Measurements from ENCODE around the gene UGT1A5. TPM values are rescaled to one million over a fixed set of nuclear protein-coding genes. Genes with fewer than 3 reads are reported as not detected.

Gene UGT1A5
- 1 to 10 TPM in 1 of 2 donors, under 1 TPM in 1; 0.01 to 2.9 TPM for polyA plus RNA-seq

DNA sequence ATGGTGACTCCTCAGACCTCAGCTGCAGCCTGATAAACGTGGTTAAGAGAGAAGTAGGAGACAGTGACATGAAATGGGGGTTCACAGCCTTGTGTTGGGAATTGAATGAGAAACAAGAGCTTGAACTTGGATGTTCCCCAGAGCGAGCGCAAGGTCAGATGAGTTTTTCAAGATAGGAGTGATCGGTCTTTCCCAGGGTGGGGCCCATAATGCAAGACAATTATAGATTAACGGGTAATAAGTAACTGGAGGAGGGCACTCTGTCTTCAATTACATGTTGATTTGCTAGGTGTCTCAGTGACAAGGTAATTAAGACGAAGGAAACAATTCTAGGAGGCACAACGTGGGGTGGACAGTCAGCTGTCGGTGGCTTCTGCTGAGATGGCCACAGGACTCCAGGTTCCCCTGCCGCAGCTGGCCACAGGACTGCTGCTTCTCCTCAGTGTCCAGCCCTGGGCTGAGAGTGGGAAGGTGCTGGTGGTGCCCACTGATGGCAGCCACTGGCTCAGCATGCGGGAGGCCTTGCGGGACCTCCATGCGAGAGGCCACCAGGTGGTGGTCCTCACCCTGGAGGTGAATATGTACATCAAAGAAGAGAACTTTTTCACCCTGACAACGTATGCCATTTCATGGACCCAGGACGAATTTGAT, at the start of gene UGT1A5:
Gene UGT1A5 (plus strand): TSS at position 297 of the 651 bp plus-strand sequence. CDS start 85 bp downstream, at position 382.
- Histone ChIP-seq H3K27ac (ENCODE audit: low read depth in 2 of 2, low read length in 1 of 2) (no peak within 1 kb of the TSS), H3K36me3 (ENCODE audit: control insufficient read depth in 2 of 2, insufficient read depth in 2 of 2, low read length in 1 of 2) (peaks cover 0 to 2% of the 10 kb centered on the region in 2 donors), H3K9me3 (ENCODE audit: control insufficient read depth in 2 of 2, insufficient read depth in 1 of 2, low read depth in 1 of 2, low read length in 1 of 2) (no peaks in the 10 kb centered on the region), H3K4me3 (ENCODE audit: low read depth in 1 of 2, low read length in 2 of 2) (no peak within 1 kb of the TSS), H3K27me3 (ENCODE audit: control insufficient read depth in 1 of 2, insufficient read depth in 2 of 2, low read length in 2 of 2) (no peaks in the 10 kb centered on the region), H3K4me1 (ENCODE audit: control insufficient read depth in 2 of 2, insufficient read depth in 2 of 2, low read length in 1 of 2) (peaks cover 0 to 2% of the 10 kb centered on the region in 2 donors)
- 74 to 85% methylated on average over 14 of the region's 14 CpGs for WGBS, 2 donors

DNA sequence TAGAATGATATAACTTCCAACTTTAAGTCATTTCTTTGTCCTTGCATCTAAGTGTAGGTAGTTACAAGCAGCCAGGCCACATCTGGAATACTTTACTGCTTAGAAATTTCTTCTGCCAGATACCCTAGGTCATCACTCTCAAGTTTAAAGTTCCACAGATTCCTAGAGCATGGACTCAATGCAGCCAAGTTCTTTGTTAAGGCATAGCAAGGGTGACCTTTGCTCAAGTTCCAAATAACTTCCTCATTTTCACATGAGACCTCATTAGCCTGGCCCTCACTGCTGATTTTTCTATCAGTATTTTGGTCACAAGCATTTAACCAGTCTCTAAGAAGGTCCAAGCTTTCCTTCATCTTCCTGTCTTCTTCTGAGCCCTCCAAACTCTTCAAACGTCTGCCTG, 48.8 kb upstream of the UGT1A5 start:
- no peaks in the 10 kb centered on the region for H3K4me1 ChIP-seq (ENCODE audit: control insufficient read depth in 2 of 2, insufficient read depth in 2 of 2, low read length in 1 of 2)
- H3K36me3 ChIP-seq (ENCODE audit: control insufficient read depth in 2 of 2, insufficient read depth in 2 of 2, low read length in 1 of 2) = no peaks in the 10 kb centered on the region
- no peak overlapping the region for H3K27ac ChIP-seq (ENCODE audit: low read depth in 2 of 2, low read length in 1 of 2)
- H3K27me3 ChIP-seq (ENCODE audit: control insufficient read depth in 1 of 2, insufficient read depth in 2 of 2, low read length in 2 of 2) = no peaks in the 10 kb centered on the region
- 50 to 53% methylated on average over 1 of the region's 1 CpG for WGBS, 2 donors
- no peak overlapping the region for H3K4me3 ChIP-seq (ENCODE audit: low read depth in 1 of 2, low read length in 2 of 2)
- no peaks in the 10 kb centered on the region for H3K9me3 ChIP-seq (ENCODE audit: control insufficient read depth in 2 of 2, insufficient read depth in 1 of 2, low read depth in 1 of 2, low read length in 1 of 2)

DNA sequence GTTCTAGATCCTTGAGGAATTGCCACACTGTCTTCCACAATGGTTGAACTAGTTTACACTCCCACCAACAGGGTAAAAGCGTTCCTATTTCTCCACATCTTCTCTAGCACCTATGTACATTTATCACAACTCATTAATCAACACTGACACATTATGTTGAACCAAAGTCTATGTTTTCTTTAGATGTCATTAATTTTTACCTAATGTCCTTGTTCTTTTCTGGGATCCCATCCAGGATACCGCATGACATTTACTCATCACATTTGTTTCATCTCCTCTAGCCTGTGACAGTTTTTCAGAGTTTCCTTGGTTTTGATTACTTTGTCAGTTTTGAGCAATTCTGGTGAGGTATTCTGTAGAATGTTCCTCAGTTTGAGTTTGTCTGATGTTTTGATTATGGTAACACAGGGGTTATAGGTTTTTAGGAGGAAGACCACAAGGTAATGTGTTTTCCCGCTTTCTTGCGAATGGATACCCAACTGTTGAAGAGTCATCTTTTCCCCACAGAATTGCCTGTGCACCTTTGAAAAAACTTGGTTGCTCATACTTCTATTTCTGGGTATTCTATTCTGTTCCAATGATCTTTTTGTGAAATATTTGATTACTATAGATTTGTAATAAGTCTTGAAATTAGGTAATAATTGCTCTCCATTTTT, 44.0 kb upstream of the UGT1A5 start:
- WGBS, 2 donors = 70 to 82% methylated on average over 4 of the region's 4 CpGs
- Histone ChIP-seq H3K4me1 (ENCODE audit: control insufficient read depth in 2 of 2, insufficient read depth in 2 of 2, low read length in 1 of 2) (no peaks in the 10 kb centered on the region), H3K27ac (ENCODE audit: low read depth in 2 of 2, low read length in 1 of 2) (no peak overlapping the region)

DNA sequence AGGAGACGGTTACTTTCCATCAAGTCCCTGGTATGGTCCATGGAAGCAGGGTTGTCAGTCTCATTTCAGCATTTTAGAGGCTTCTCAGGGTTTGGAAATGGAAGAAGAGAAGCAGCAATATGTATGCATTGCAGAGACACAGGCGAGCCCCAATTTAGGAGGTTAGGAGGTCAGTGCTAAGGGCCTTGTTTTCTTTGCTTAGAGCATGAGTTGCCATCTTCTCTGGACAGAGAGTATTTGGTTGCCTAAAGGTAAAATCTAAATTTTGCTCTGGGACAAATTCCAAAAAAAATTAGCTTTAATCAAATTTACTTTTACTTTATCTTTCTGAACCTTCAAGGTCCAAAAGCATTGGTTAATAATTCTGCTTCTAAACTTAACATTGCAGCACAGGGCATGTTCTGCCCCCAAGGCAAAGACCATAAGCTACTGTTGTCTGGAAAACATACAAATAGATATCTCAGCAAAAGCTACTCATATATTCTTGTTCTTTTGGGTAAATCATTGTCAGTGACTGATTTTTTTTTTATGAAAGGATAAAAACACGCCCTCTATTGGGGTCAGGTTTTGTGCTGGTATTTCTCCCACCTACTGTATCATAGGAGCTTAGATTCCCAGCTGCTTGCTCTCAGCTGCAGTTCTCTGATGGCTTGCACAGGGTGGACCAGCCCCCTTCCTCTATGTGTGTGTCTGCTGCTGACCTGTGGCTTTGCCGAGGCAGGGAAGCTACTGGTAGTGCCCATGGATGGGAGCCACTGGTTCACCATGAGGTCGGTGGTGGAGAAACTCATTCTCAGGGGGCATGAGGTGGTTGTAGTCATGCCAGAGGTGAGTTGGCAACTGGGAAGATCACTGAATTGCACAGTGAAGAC, 41.2 kb upstream of the UGT1A5 start, which contains the start of gene UGT1A9:
Gene UGT1A9 (plus strand): TSS at position 609 of the 872 bp plus-strand sequence. CDS start 37 bp downstream, at position 646.
- H3K9me3 ChIP-seq (ENCODE audit: control insufficient read depth in 2 of 2, insufficient read depth in 1 of 2, low read depth in 1 of 2, low read length in 1 of 2) = no peaks in the 10 kb centered on the region
- 88 to 89% methylated on average over 5 of the region's 5 CpGs for WGBS, 2 donors
- no peak within 1 kb of the TSS for H3K4me3 ChIP-seq (ENCODE audit: low read depth in 1 of 2, low read length in 2 of 2)

More for the DNA sequence above, 44.0 kb upstream of the UGT1A5 start:
- Histone ChIP-seq H3K27me3 (ENCODE audit: control insufficient read depth in 1 of 2, insufficient read depth in 2 of 2, low read length in 2 of 2) (no peaks in the 10 kb centered on the region), H3K9me3 (ENCODE audit: control insufficient read depth in 2 of 2, insufficient read depth in 1 of 2, low read depth in 1 of 2, low read length in 1 of 2) (no peaks in the 10 kb centered on the region), H3K4me3 (ENCODE audit: low read depth in 1 of 2, low read length in 2 of 2) (no peak overlapping the region), H3K36me3 (ENCODE audit: control insufficient read depth in 2 of 2, insufficient read depth in 2 of 2, low read length in 1 of 2) (no peaks in the 10 kb centered on the region)

DNA sequence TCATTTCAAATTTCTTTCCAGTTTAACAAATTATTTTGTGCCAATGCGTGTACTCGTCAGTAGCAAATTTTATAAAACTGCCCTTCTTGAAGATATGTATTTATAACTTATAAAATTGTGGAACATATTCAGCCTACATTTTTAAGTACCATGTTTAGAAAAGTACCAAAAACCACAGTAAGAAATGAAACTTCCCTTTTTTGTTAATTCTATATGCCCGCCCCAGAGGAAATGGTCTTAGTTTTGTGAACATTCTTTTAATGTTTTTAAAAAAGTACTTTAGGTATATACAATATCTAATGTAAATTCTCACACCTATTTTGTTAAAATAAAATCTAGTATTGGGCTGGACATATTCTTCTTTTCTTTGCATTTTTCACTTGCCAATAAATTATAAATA, 39.8 kb upstream of the UGT1A5 start:
- H3K27me3 ChIP-seq (ENCODE audit: control insufficient read depth in 1 of 2, insufficient read depth in 2 of 2, low read length in 2 of 2) = no peaks in the 10 kb centered on the region
- no peaks in the 10 kb centered on the region for H3K4me1 ChIP-seq (ENCODE audit: control insufficient read depth in 2 of 2, insufficient read depth in 2 of 2, low read length in 1 of 2)
- 69 to 73% methylated on average over 3 of the region's 3 CpGs for WGBS, 2 donors
- no peak overlapping the region for H3K27ac ChIP-seq (ENCODE audit: low read depth in 2 of 2, low read length in 1 of 2)
- no peaks in the 10 kb centered on the region for H3K36me3 ChIP-seq (ENCODE audit: control insufficient read depth in 2 of 2, insufficient read depth in 2 of 2, low read length in 1 of 2)
- H3K9me3 ChIP-seq (ENCODE audit: control insufficient read depth in 2 of 2, insufficient read depth in 1 of 2, low read depth in 1 of 2, low read length in 1 of 2) = no peaks in the 10 kb centered on the region
- H3K4me3 ChIP-seq (ENCODE audit: low read depth in 1 of 2, low read length in 2 of 2) = no peak overlapping the region

More for the DNA sequence above, 41.2 kb upstream of the UGT1A5 start, which contains the start of gene UGT1A9:
- H3K27me3 ChIP-seq (ENCODE audit: control insufficient read depth in 1 of 2, insufficient read depth in 2 of 2, low read length in 2 of 2) = no peaks in the 10 kb centered on the region
- no peak within 1 kb of the TSS for H3K27ac ChIP-seq (ENCODE audit: low read depth in 2 of 2, low read length in 1 of 2)
- no peaks in the 10 kb centered on the region for H3K4me1 ChIP-seq (ENCODE audit: control insufficient read depth in 2 of 2, insufficient read depth in 2 of 2, low read length in 1 of 2)
- H3K36me3 ChIP-seq (ENCODE audit: control insufficient read depth in 2 of 2, insufficient read depth in 2 of 2, low read length in 1 of 2) = no peaks in the 10 kb centered on the region

DNA sequence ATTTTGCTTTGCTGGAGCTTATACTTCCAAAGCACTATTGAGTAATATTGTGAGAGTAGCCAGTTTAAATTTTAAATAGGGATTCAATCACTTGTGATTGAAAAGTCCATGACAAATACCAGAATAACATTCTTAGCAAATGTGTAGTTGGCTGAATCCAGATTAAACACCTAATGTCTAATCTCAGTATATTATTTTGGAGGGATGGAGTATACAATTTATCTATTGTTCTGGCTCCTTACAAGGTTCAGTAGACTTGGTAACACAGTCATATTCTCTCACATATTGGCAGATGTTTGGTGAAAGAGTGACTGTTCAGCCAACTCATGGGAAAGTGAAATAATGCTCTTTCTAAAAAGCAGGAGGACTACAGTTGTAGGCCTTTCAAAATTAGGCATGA, 38.8 kb upstream of the UGT1A5 start:
- Histone ChIP-seq H3K27me3 (ENCODE audit: control insufficient read depth in 1 of 2, insufficient read depth in 2 of 2, low read length in 2 of 2) (no peaks in the 10 kb centered on the region), H3K27ac (ENCODE audit: low read depth in 2 of 2, low read length in 1 of 2) (no peak overlapping the region), H3K4me1 (ENCODE audit: control insufficient read depth in 2 of 2, insufficient read depth in 2 of 2, low read length in 1 of 2) (no peaks in the 10 kb centered on the region), H3K9me3 (ENCODE audit: control insufficient read depth in 2 of 2, insufficient read depth in 1 of 2, low read depth in 1 of 2, low read length in 1 of 2) (no peaks in the 10 kb centered on the region), H3K4me3 (ENCODE audit: low read depth in 1 of 2, low read length in 2 of 2) (no peak overlapping the region), H3K36me3 (ENCODE audit: control insufficient read depth in 2 of 2, insufficient read depth in 2 of 2, low read length in 1 of 2) (no peaks in the 10 kb centered on the region)

DNA sequence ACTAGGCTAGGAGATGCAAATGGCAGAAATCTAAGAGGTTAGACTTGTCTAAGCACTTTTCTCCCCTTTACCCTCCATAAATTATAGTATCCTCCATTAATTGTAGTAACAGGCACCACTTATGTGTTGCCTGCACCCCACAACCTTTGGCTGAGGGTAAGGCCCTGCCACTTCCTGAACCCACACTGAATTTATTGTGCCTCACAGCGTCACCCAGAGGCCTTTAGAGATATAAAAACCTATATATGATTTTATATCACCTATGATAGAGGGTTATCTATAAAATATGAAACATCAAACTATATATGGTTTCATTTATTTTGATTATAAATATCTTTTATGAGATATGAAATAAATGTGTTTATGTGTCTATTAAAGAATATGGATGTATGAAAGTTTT, 38.4 kb upstream of the UGT1A5 start:
- Histone ChIP-seq H3K27ac (ENCODE audit: low read depth in 2 of 2, low read length in 1 of 2) (no peak overlapping the region), H3K4me3 (ENCODE audit: low read depth in 1 of 2, low read length in 2 of 2) (no peak overlapping the region), H3K9me3 (ENCODE audit: control insufficient read depth in 2 of 2, insufficient read depth in 1 of 2, low read depth in 1 of 2, low read length in 1 of 2) (no peaks in the 10 kb centered on the region), H3K27me3 (ENCODE audit: control insufficient read depth in 1 of 2, insufficient read depth in 2 of 2, low read length in 2 of 2) (no peaks in the 10 kb centered on the region), H3K36me3 (ENCODE audit: control insufficient read depth in 2 of 2, insufficient read depth in 2 of 2, low read length in 1 of 2) (no peaks in the 10 kb centered on the region), H3K4me1 (ENCODE audit: control insufficient read depth in 2 of 2, insufficient read depth in 2 of 2, low read length in 1 of 2) (no peaks in the 10 kb centered on the region)
- WGBS, 2 donors = 64 to 68% methylated on average over 1 of the region's 1 CpG

DNA sequence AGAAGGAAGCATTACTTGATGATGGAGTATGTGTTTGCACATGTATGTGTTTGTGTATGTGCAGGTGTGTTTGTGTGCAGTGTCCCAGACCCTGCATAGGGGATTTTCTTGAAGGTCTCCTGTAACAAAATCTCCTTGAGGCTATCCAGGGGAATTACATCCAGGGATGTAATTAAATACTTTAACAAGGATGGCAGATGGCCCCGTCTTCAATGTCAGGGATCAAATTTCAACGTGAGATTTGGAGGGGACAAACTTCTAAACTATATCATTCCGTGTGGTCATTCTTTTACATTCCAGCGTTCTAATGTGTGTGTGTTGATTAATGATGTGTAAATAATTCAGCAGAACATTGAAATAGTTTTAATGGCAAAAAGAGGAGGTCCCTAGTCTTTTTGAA, 37.7 kb upstream of the UGT1A5 start:
- Histone ChIP-seq H3K36me3 (ENCODE audit: control insufficient read depth in 2 of 2, insufficient read depth in 2 of 2, low read length in 1 of 2) (no peaks in the 10 kb centered on the region), H3K4me3 (ENCODE audit: low read depth in 1 of 2, low read length in 2 of 2) (no peak overlapping the region), H3K9me3 (ENCODE audit: control insufficient read depth in 2 of 2, insufficient read depth in 1 of 2, low read depth in 1 of 2, low read length in 1 of 2) (no peaks in the 10 kb centered on the region)

DNA sequence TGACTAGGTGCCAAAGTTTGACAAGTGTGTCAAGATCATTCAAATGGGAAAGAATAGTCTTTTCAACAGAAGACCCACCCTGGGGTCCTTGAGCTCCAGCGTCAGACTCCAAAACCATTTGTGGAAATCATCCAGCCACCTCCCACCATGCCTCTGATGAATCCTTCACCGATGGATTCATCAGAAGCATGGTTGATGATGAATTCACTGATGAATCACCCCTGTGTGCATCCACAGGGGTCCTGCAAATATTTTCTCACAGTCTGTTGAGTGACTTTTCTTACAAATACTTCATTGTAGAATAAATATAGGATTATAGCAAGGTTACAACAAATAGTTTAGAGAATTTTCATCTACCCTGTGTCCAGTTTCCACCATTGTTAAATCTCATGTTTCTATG, 36.7 kb upstream of the UGT1A5 start:
- H3K27ac ChIP-seq (ENCODE audit: low read depth in 2 of 2, low read length in 1 of 2) = no peak overlapping the region
- no peaks in the 10 kb centered on the region for H3K9me3 ChIP-seq (ENCODE audit: control insufficient read depth in 2 of 2, insufficient read depth in 1 of 2, low read depth in 1 of 2, low read length in 1 of 2)
- no peaks in the 10 kb centered on the region for H3K27me3 ChIP-seq (ENCODE audit: control insufficient read depth in 1 of 2, insufficient read depth in 2 of 2, low read length in 2 of 2)
- no peaks in the 10 kb centered on the region for H3K36me3 ChIP-seq (ENCODE audit: control insufficient read depth in 2 of 2, insufficient read depth in 2 of 2, low read length in 1 of 2)
- H3K4me3 ChIP-seq (ENCODE audit: low read depth in 1 of 2, low read length in 2 of 2) = no peak overlapping the region
- 84 to 87% methylated on average over 2 of the region's 2 CpGs for WGBS, 2 donors
- no peaks in the 10 kb centered on the region for H3K4me1 ChIP-seq (ENCODE audit: control insufficient read depth in 2 of 2, insufficient read depth in 2 of 2, low read length in 1 of 2)

More for the DNA sequence above, 37.7 kb upstream of the UGT1A5 start:
- Histone ChIP-seq H3K4me1 (ENCODE audit: control insufficient read depth in 2 of 2, insufficient read depth in 2 of 2, low read length in 1 of 2) (no peaks in the 10 kb centered on the region), H3K27ac (ENCODE audit: low read depth in 2 of 2, low read length in 1 of 2) (no peak overlapping the region), H3K27me3 (ENCODE audit: control insufficient read depth in 1 of 2, insufficient read depth in 2 of 2, low read length in 2 of 2) (no peaks in the 10 kb centered on the region)
- WGBS, 2 donors = 39 to 48% methylated on average over 4 of the region's 4 CpGs

All from esophagus (tissue), 2 donors.